Parathyroid adenoma (tissue), 2 donors: ENCODE results near the gene DNASE1L3.

Experiments used
- H2AFZ ChIP-seq: fragments of 300-600 bp; sonication (generic); one replicate; pipeline ENCODE4 v1.7.0; 2017; ENCODE audit warnings: antibody characterized with exemption, mild to moderate bottlenecking
- H3K27ac ChIP-seq: fragments of 300-600 bp; sonication (generic); one replicate; pipeline ENCODE4 v1.7.0; 2017
- H3K27me3 ChIP-seq: fragments of 300-600 bp; sonication (generic); one replicate; pipeline ENCODE4 v1.7.0; 2017; ENCODE audit warnings: low read length; ENCODE audit not compliant: control insufficient read depth, insufficient read depth
- H3K36me3 ChIP-seq: fragments of 300-600 bp; sonication (generic); one replicate; pipeline ENCODE4 v1.7.0; 2017; ENCODE audit warnings: low read length; ENCODE audit not compliant: control insufficient read depth, insufficient read depth
- H3K4me1 ChIP-seq: fragments of 300-600 bp; sonication (generic); one replicate; pipeline ENCODE4 v1.7.0; 2017; ENCODE audit warnings: control low read depth
- H3K4me2 ChIP-seq: fragments of 300-600 bp; sonication (generic); one replicate; pipeline ENCODE4 v1.7.0; 2017; ENCODE audit warnings: low read length
- H3K4me3 ChIP-seq: fragments of 300-600 bp; sonication (generic); one replicate; pipeline ENCODE4 v1.7.0; 2017; ENCODE audit warnings: low read depth, low read length
- H3K79me2 ChIP-seq: fragments of 300-600 bp; sonication (generic); one replicate; pipeline ENCODE4 v1.7.0; 2017; ENCODE audit warnings: control low read depth
- H3K9ac ChIP-seq: fragments of 300-600 bp; sonication (generic); one replicate; pipeline ENCODE4 v1.7.0; 2017; ENCODE audit warnings: mild to moderate bottlenecking
- H3K9me3 ChIP-seq: fragments of 300-600 bp; sonication (generic); one replicate; pipeline ENCODE4 v1.7.0; 2017; ENCODE audit warnings: low read length; ENCODE audit not compliant: control insufficient read depth
- CTCF ChIP-seq: fragments of 300-600 bp; sonication (generic); IDR thresholded peaks from one replicate; pipeline ENCODE4 v1.7.0; 2017; ENCODE audit warnings: antibody characterized with exemption, mild to moderate bottlenecking
- donor health status: primary hyperparathyroidism.

The DNASE1L3 gene

GRCh38 chr3:58210761-58211460 is at the start of gene DNASE1L3:
DNASE1L3 (minus strand) TSS chr3:58210972; CDS start chr3:58210906, 66 bp downstream.
- Histone ChIP-seq H3K27me3 (no peaks in the 10 kb centered on the region), H3K79me2 (no peaks in the 10 kb centered on the region), H2AFZ (no peak within 1 kb of the TSS), H3K4me1 (no peaks in the 10 kb centered on the region), H3K4me2 (no peak within 1 kb of the TSS), H3K9me3 (no peaks in the 10 kb centered on the region), H3K27ac (no peak within 1 kb of the TSS), H3K9ac (no peak within 1 kb of the TSS), H3K4me3 (no peak within 1 kb of the TSS), H3K36me3 (no peaks in the 10 kb centered on the region)
- no peak for TF ChIP-seq CTCF

GRCh38 chr3:58260261-58260731 is 49.5 kb upstream of the DNASE1L3 start:
- TF ChIP-seq CTCF, result no peak
- no peak overlapping the region for H3K9ac ChIP-seq

DNA sequence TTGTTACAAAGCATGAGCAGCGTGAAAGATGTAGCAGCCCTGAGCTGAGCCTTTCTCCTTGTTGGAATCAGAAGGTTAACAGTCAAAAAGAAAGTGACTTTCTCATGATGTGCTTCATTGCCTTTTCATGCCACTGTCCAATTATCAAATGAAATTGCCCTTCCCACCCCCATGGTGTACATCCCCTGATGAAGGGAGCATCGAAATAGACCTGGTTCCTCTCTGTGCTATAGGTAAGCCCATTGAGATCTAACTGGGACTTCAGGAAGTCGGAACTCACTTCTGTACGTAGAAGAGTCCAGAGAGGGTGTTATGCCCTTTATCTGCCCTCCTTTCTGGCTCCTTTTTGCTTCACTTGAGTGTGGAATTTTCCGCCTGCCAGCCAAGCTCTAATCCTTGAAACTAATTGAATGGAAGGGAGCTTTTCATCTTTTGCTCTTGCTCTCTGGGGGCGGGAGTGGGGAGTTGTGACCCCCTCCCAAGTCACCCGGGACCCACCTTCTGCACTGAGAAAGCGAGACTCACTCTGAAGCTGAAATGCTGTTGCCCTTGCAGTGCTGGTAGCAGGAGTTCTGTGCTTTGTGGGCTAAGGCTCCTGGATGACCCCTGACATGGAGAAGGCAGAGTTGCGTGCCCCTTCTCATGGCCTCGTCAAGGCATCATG is 47.8 kb upstream of the DNASE1L3 start:
- Histone ChIP-seq H3K9ac (no peak overlapping the region), H3K9me3 (no peaks in the 10 kb centered on the region), H3K4me2 (no peak overlapping the region), H3K27ac (no peak overlapping the region), H2AFZ (no peak overlapping the region), H3K4me3 (no peak overlapping the region), H3K4me1 (no peaks in the 10 kb centered on the region), H3K36me3 (no peaks in the 10 kb centered on the region), H3K27me3 (no peaks in the 10 kb centered on the region), H3K79me2 (no peaks in the 10 kb centered on the region)
- TF ChIP-seq CTCF, result no peak

More at GRCh38 chr3:58260261-58260731, 49.5 kb upstream of the DNASE1L3 start:
- H3K4me2 ChIP-seq, result no peak overlapping the region
- H3K27me3 ChIP-seq, result no peaks in the 10 kb centered on the region
- no peaks in the 10 kb centered on the region for H3K4me1 ChIP-seq
- H3K4me3 ChIP-seq, result no peak overlapping the region
- H3K9me3 ChIP-seq, result no peaks in the 10 kb centered on the region
- no peaks in the 10 kb centered on the region for H3K36me3 ChIP-seq
- H3K79me2 ChIP-seq, result no peaks in the 10 kb centered on the region
- no peak overlapping the region for H3K27ac ChIP-seq
- H2AFZ ChIP-seq, result no peak overlapping the region

- H3K9ac ChIP-seq, result no peak overlapping the region
- no peaks in the 10 kb centered on the region for H3K36me3 ChIP-seq
- H3K4me1 ChIP-seq, result no peaks in the 10 kb centered on the region
- no peaks in the 10 kb centered on the region for H3K79me2 ChIP-seq
- H3K4me3 ChIP-seq, result no peak overlapping the region
- no peak overlapping the region for H3K4me2 ChIP-seq
- H3K27me3 ChIP-seq, result no peaks in the 10 kb centered on the region
- H3K27ac ChIP-seq, result no peak overlapping the region
- no peak overlapping the region for H2AFZ ChIP-seq
- no peaks in the 10 kb centered on the region for H3K9me3 ChIP-seq
- no peak for TF ChIP-seq CTCF
These were observed 45.7 kb upstream of the DNASE1L3 start for GRCh38 chr3:58256511-58256910.
